Measurements from ENCODE around the gene FRMPD4. TPM values are rescaled to one million over a fixed set of nuclear protein-coding genes. Genes with fewer than 3 reads are reported as not detected.

The FRMPD4 gene
- total and polyA plus RNA-seq, 10 donors = not detected

- TF ChIP-seq CTCF (IDR thresholded peaks at IDR 0.05 in 8 of 11, conservative IDR thresholded peaks at IDR 0.05 in 3 of 11) = no peak
- no peak for TF ChIP-seq POLR2A (IDR thresholded peaks at IDR 0.05)
- no peak for TF ChIP-seq POLR2AphosphoS5 (IDR thresholded peaks at IDR 0.05)
- peaks cover 0 to 6% (median 0%) of the 10 kb centered on the region in 8 donors for H3K9me3 ChIP-seq
- WGBS, 5 donors = 40 to 73% (median 65%) methylated on average over 2 of the region's 2 CpGs
- no peak overlapping the region for H3K4me3 ChIP-seq
- DNase-seq = no peak
- H3K27ac ChIP-seq = no peak overlapping the region
- H3K36me3 ChIP-seq = no peaks in the 10 kb centered on the region
- intact Hi-C loops (cut with DNase I; ENCODE audit: low total_unique reads) = no loop called here
- H3K4me1 ChIP-seq = no peaks in the 10 kb centered on the region
- H3K27me3 ChIP-seq (replicated peaks in 1 of 7) = peaks cover 0 to 6% (median 0%) of the 10 kb centered on the region in 7 donors
Measured at GRCh38 chrX:12315526-12315925, 177.3 kb downstream of the FRMPD4 start.

GRCh38 chrX:12319003-12319519, 180.8 kb downstream of the FRMPD4 start:
- Histone ChIP-seq H3K9me3 (no peaks in the 10 kb centered on the region), H3K4me1 (no peaks in the 10 kb centered on the region), H3K27me3 (replicated peaks in 1 of 7) (peaks cover 0 to 6% (median 0%) of the 10 kb centered on the region in 7 donors), H3K4me3 (no peak overlapping the region), H3K36me3 (no peaks in the 10 kb centered on the region), H3K27ac (no peak overlapping the region)
- TF ChIP-seq POLR2A (IDR thresholded peaks at IDR 0.05) (no peak), CTCF (IDR thresholded peaks at IDR 0.05 in 8 of 11, conservative IDR thresholded peaks at IDR 0.05 in 3 of 11) (no peak), POLR2AphosphoS5 (IDR thresholded peaks at IDR 0.05) (no peak)
- intact Hi-C loops (cut with DNase I; ENCODE audit: low total_unique reads) = no loop called here
- WGBS, 5 donors = 55 to 70% (median 63%) methylated on average over 4 to 5 of the region's 5 CpGs
- no peak for DNase-seq

GRCh38 chrX:12319992-12320391, 181.7 kb downstream of the FRMPD4 start:
- 41 to 73% (median 51%) methylated on average over 2 of the region's 2 CpGs for WGBS, 5 donors
- Histone ChIP-seq H3K27me3 (replicated peaks in 1 of 7) (peaks cover 0 to 6% (median 0%) of the 10 kb centered on the region in 7 donors), H3K4me3 (no peak overlapping the region), H3K9me3 (no peaks in the 10 kb centered on the region), H3K27ac (no peak overlapping the region), H3K4me1 (no peaks in the 10 kb centered on the region), H3K36me3 (no peaks in the 10 kb centered on the region)
- TF ChIP-seq CTCF (IDR thresholded peaks at IDR 0.05 in 8 of 11, conservative IDR thresholded peaks at IDR 0.05 in 3 of 11) (no peak), POLR2A (IDR thresholded peaks at IDR 0.05) (no peak), POLR2AphosphoS5 (IDR thresholded peaks at IDR 0.05) (no peak)
- intact Hi-C loops (cut with DNase I; ENCODE audit: low total_unique reads) = no loop called here
- no peak for DNase-seq

- DNase-seq = no peak
- no peaks in the 10 kb centered on the region for H3K4me1 ChIP-seq
- no peaks in the 10 kb centered on the region for H3K27me3 ChIP-seq (replicated peaks in 1 of 7)
- no peak for TF ChIP-seq CTCF (IDR thresholded peaks at IDR 0.05 in 8 of 11, conservative IDR thresholded peaks at IDR 0.05 in 3 of 11)
- no peak for TF ChIP-seq POLR2A (IDR thresholded peaks at IDR 0.05)
- TF ChIP-seq POLR2AphosphoS5 (IDR thresholded peaks at IDR 0.05) = no peak
- H3K4me3 ChIP-seq = no peak overlapping the region
- no peaks in the 10 kb centered on the region for H3K9me3 ChIP-seq
- intact Hi-C loops (cut with DNase I; ENCODE audit: low total_unique reads) = no loop called here
- no peaks in the 10 kb centered on the region for H3K36me3 ChIP-seq
- no peak overlapping the region for H3K27ac ChIP-seq
Measured at GRCh38 chrX:12322031-12322430, 183.8 kb downstream of the FRMPD4 start.
